KMS-11 (cell line): ENCODE results near the gene TBC1D14.

ENCODE experiments used
- H2AFZ ChIP-seq: fragments of 200-600 bp; sonication (generic); 2 replicates; pipeline ENCODE4 v1.6.1; 2016; ENCODE audit warnings: antibody characterized with exemption, mixed run types, low read depth
- H3K27ac ChIP-seq: fragments of 200-600 bp; sonication (generic); 2 replicates; pipeline ENCODE4 v1.6.1; 2016; ENCODE audit warnings: mild to moderate bottlenecking, mixed run types
- H3K27me3 ChIP-seq: fragments of 200-600 bp; sonication (generic); 2 replicates; pipeline ENCODE4 v1.6.1; 2017; ENCODE audit warnings: mild to moderate bottlenecking, low read depth, mixed run types, moderate library complexity; ENCODE audit not compliant: insufficient read depth
- H3K36me3 ChIP-seq: fragments of 200-600 bp; sonication (generic); 2 replicates; pipeline ENCODE4 v1.6.1; 2017; ENCODE audit warnings: mild to moderate bottlenecking, mixed run types; ENCODE audit not compliant: insufficient read depth
- H3K4me1 ChIP-seq: fragments of 200-600 bp; sonication (generic); 2 replicates; pipeline ENCODE4 v1.6.1; 2016; ENCODE audit warnings: mild to moderate bottlenecking, low read depth, mixed run types; ENCODE audit not compliant: poor library complexity, severe bottlenecking
- H3K4me2 ChIP-seq: fragments of 200-600 bp; sonication (generic); 2 replicates; pipeline ENCODE4 v1.7.0; 2016; ENCODE audit warnings: mild to moderate bottlenecking, mixed run types
- H3K4me3 ChIP-seq: fragments of 200-600 bp; sonication (generic); IDR thresholded peaks from 2 replicates; pipeline ENCODE4 v1.6.1; 2017; ENCODE audit warnings: low read depth, low read length, mixed read lengths; ENCODE audit not compliant: insufficient read depth
- H3K79me2 ChIP-seq: fragments of 200-600 bp; sonication (generic); 2 replicates; pipeline ENCODE4 v1.6.1; 2016; ENCODE audit warnings: low read depth, mixed run types; ENCODE audit not compliant: insufficient read depth
- H3K9ac ChIP-seq: fragments of 200-600 bp; sonication (generic); 2 replicates; pipeline ENCODE4 v1.6.1; 2016; ENCODE audit warnings: mild to moderate bottlenecking, mixed run types
- H4K20me1 ChIP-seq: fragments of 200-600 bp; sonication (generic); 2 replicates; pipeline ENCODE4 v1.6.1; 2016; ENCODE audit warnings: mild to moderate bottlenecking, mixed run types; ENCODE audit not compliant: insufficient read depth
- CTCF ChIP-seq: fragments of 200-600 bp; sonication (generic); conservative IDR thresholded peaks from 2 replicates; pipeline ENCODE4 v1.6.1; 2017; ENCODE audit warnings: low read depth, mild to moderate bottlenecking, antibody characterized with exemption, low read length, moderate library complexity, mixed read lengths

The TBC1D14 gene

GRCh38 chr4:6935965-6936364 lies 26.3 kb downstream of the TBC1D14 start:
- Histone ChIP-seq H3K9ac (no peak overlapping the region), H3K4me2 (no peak overlapping the region), H3K27me3 (no peaks in the 10 kb centered on the region), H3K79me2 (peaks cover 7% of the 10 kb centered on the region; the same call in 1 of the 2 replicates), H3K4me1 (peaks cover 32% of the 10 kb centered on the region), H3K27ac (no peak overlapping the region), H3K4me3 (no peak overlapping the region), H2AFZ (no peak overlapping the region), H4K20me1 (no peaks in the 10 kb centered on the region), H3K36me3 (no peaks in the 10 kb centered on the region)
- no peak for TF ChIP-seq CTCF

DNA sequence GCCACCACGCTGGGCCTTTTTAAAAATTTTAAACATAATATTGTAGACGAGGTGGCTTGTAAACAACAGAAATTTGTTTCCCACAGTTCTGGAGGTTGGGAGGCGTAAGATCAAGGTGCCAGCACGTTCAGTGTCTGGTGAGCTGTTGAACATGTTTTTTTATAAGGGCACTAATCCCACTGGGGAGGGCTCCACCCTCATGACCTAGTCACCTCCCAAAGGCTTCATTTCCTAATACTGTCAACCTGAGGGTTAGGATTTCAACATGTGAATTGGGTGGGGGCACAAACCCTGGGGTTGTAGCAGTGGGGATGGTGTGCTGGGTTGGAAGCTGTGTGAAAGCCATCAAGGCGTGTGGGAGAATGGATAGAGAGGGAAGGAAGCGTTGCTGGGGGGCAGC lies 27.6 kb downstream of the TBC1D14 start:
- no peaks in the 10 kb centered on the region for H3K27me3 ChIP-seq
- H2AFZ ChIP-seq, result no peak overlapping the region
- H3K4me1 ChIP-seq, result peaks cover 31% of the 10 kb centered on the region
- H3K79me2 ChIP-seq, result peaks cover 7% of the 10 kb centered on the region; the same call in 1 of the 2 replicates
- H3K9ac ChIP-seq, result no peak overlapping the region
- no peaks in the 10 kb centered on the region for H3K36me3 ChIP-seq
- H3K4me2 ChIP-seq, result no peak overlapping the region
- no peak overlapping the region for H3K27ac ChIP-seq
- no peaks in the 10 kb centered on the region for H4K20me1 ChIP-seq
- no peak for TF ChIP-seq CTCF
- no peak overlapping the region for H3K4me3 ChIP-seq

GRCh38 chr4:6937754-6938153 lies 28.1 kb downstream of the TBC1D14 start:
- no peak overlapping the region for H3K4me2 ChIP-seq
- H3K27ac ChIP-seq, result no peak overlapping the region
- peaks cover 30% of the 10 kb centered on the region for H3K4me1 ChIP-seq
- no peaks in the 10 kb centered on the region for H4K20me1 ChIP-seq
- H2AFZ ChIP-seq, result no peak overlapping the region
- H3K4me3 ChIP-seq, result no peak overlapping the region
- H3K27me3 ChIP-seq, result no peaks in the 10 kb centered on the region
- TF ChIP-seq CTCF, result no peak
- H3K9ac ChIP-seq, result no peak overlapping the region
- H3K36me3 ChIP-seq, result no peaks in the 10 kb centered on the region
- H3K79me2 ChIP-seq, result peaks cover 7% of the 10 kb centered on the region; the same call in 1 of the 2 replicates

DNA sequence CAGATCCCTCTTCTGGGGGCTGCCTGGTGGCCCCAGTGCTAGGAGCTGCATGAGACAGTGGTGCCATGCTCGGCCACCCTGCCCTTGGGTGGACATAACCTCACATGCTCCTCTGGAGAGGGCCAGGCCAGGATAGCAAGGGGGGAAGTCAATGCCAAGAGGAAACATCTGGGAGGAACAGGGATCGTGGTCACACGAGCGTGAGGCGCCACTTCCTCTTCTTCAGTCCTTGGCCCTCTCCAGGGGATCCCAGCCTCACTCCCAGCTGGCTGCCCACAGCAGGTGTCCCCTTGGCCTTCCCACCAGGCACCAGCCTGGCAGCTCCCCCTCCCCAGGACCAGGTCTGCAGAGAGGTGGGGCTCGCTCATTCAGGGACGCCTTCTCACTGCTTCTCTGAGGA lies 28.6 kb downstream of the TBC1D14 start:
- Histone ChIP-seq H3K4me1 (peaks cover 32% of the 10 kb centered on the region), H3K4me2 (no peak overlapping the region), H3K9ac (no peak overlapping the region), H3K79me2 (peaks cover 7% of the 10 kb centered on the region; the same call in 1 of the 2 replicates), H4K20me1 (no peaks in the 10 kb centered on the region), H3K27me3 (no peaks in the 10 kb centered on the region), H3K36me3 (no peaks in the 10 kb centered on the region), H3K27ac (no peak overlapping the region), H2AFZ (no peak overlapping the region), H3K4me3 (no peak overlapping the region)
- no peak for TF ChIP-seq CTCF
